GM19023 (cell line): ENCODE results near the gene TBC1D21.

ENCODE experiments used
- ATAC-seq: cut with Tn5 transposase; IDR thresholded peaks from one replicate; pipeline ENCODE4 v1.9.1; 2021; ENCODE audit warnings: mild to moderate bottlenecking, moderate library complexity; ENCODE audit not compliant: unreplicated experiment

The TBC1D21 gene

DNA sequence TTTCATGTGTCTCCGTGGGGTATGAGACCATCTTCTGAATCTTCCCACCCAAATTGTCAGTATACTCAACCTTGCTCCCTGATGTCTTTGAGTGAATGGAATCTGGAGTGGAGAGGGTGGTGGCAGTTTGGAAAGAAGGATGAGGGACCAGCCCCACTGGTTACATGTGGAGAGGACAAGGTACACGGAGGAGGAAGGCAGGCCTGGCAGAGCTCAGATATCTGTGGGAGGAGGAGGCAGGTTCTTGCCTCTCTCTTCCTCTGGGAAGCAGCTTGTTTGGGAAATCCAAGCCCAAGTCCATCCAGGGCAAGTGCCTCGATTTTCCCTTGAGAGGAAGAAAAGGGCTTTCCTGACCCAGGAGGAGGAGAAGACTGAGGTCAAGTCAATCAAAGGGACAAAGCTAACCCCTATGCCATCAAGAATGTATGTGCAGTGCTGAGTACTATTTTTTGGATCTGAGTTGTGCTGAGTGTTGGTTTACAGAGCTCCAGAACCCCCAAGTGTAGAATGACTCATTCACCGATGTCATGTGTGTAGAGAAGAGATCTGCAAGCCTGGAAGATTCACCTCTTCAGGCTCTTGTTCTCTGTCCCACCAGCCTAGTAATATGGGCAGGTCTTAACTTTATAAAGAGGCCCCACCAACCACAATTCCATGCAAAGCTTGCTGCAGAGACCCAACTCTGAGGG is 33.1 kb downstream of the TBC1D21 start:
- no peak for ATAC-seq

DNA sequence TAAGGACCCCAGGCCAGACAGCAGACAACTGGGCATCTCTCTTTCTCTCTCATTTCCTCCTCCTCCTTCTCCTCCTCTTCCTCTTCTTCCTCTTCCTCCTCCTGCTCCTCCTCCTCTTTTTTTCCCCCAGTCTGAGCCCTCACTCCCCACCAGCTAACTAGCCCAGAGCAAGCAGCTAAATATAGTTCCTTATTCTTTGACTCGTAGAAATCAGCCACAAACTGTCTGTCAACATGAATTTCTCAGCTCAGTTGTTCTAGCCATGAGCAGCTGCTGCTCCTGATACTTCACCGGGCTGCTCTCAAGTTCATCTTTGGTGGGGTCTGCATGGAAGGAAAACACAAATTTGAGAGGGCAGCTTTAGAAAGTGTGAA is 33.7 kb downstream of the TBC1D21 start:
- no peak for ATAC-seq

DNA sequence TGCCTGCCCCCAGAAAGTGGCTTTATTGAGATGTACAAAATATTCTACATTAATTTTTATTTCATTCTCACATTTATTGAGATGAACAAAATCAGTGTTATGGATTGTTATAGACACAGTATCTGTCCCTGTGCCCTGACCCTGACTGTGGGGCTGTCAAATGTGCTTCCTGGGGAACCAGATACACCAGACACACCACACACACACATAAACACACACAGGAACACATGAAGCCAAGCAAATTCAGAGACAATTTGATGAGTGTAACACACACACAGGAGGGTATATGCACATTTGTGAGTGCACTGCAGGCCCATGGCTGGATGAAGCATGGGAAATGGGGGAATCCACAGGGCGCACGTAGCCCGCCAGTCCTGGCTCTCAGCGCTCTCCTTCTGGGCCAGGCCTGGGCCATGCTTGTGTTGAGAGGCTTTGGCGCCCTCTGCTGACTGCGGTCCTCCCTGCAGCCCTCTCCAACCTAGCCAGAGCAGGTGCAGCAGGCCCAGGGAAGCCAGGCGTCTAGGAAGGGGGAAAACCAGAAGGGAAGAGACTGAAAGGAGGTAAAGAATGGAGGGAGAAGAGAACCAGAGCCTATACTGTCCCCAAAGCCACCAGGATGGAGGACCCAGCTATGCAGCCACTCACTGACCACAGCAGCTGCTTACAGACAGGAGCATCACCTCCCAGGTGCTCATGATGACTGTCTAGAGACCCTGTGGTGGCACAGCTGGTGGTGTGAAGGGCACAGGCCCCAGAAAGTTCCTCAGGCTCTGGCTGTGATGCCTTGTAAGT is 34.9 kb downstream of the TBC1D21 start:
- ATAC-seq = no peak

DNA sequence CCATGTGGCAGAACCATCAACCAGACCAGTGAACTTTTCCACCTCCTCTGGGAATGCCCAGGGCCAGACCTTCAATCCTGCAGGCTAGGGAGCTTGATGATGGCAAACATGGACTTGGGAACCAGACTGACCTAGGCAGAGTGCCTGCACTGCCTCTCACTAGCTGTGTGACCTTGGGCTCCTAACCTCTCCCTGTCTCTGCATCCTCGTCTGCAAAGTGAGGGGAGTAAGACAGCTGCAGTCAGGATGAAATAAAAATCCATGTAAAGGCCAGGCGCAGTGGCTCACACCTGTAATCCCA is 35.4 kb downstream of the TBC1D21 start:
- ATAC-seq = no peak

DNA sequence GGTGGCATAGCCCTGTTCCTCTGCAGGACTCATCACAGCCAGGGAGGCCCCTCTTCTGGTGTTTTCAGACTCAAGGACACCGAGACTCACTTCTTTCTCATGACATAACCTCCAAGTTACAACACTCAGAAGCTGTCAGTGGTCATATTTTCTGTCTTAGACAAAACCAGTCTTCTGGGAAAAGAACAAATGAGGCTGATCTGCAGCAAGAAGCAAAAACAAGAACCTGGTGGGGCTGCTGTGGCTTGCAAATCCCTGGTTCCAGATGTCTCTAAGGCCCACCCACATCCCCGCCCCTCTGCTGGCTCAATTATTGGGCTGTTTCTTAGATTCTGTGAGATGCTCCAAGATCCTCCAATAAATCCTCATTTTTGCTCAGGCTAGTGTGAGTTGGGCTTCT is 36.3 kb downstream of the TBC1D21 start:
- no peak for ATAC-seq

DNA sequence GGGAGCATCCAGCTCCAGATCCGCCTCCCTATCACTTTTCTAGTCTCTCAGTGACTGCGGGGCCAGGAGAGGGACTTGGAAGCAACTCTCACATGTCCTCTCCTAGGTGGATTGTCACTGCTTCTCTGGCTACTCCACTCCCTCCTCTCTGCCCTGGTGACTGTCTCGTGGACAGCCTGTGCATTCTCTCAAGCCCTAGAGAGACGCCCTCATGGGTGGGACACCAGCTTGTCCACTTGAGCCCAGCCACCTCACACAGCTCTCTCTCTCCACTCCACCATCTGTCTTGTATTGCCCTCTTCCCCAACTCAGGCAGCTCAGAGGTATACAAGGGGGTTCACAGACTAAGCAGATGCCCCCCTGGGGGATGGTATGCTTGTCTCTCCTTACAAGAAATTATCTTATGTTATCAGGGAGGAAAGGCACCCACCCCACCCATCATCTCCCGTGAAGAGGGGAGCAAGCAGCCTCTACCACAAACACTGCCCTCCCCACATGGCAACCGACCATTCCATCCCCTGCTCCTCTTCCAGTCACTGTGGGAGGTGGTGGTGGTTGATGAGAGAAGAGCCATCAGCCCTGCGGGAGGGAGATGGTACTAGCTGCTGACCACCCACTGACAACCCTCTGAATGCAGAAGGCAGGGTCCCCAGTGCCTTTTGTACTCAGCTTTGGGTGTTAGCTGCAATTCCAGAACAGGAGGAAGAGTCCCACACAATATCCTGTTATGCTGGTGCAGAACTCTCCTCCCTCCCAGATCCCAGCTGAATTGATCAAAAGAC is 37.3 kb downstream of the TBC1D21 start:
- ATAC-seq = no peak

DNA sequence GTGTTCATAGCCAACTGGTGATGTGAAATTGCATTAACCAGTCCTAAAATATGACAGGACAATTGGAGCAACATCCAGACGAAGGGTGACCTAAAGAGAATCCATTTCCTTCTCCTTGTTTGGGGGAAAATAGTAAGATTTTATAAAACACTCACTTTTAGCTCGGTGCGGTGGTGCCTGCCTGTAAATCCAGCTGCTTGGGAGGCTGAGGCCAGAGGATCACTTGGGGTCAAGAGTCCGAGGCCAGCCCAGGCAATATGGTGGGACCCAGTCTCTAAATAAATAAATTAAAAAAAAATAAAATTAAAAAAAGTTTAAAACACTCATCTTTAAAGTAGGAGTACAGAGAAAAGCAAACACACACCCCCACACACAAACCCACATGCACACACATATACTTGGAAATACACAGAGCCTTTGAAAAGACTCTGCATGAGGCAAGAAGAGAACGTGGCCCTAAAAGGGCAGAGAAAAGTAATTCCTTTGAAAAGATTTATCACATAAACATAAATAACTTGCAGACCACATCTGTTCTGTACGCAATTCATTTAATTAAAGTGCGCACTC is 38.7 kb downstream of the TBC1D21 start:
- no peak for ATAC-seq

DNA sequence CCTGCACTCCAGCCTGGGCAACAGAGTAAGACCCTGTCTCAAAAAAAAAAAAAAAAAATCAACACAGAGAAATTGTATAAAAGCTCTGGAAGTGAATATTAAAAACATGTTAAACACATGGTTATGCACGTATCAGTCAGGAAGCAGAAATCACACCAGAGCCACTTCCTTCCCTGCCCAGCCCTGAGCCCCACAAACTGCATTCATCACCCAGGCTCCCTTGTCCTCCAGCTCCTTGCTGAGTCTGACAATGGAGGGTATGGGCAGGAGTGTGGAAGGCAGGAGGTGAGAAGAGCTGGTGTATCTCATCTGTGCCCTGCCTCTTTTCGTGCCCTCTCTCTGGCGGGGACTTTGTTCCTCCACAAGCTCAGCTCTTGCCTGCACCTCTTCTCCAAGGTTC is 40.8 kb downstream of the TBC1D21 start:
- ATAC-seq = no peak

DNA sequence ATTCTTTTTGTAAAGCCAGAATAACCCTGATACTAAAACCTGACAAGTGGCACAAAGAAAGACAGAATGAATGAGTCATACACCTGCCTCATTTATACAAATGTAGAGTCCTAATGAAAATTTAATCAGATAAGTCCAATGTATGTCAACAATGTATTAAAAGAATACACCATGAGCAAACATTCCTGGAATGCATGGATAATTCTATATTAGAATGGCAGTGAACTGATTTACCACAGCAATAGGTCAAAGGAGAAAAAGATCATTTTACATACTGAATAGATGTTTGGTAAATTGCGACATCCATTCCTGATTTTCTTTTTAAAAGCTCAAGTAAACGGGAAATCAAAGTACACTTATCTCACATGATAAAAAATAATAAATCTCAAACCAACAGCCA is 41.7 kb downstream of the TBC1D21 start:
- ATAC-seq = no peak

DNA sequence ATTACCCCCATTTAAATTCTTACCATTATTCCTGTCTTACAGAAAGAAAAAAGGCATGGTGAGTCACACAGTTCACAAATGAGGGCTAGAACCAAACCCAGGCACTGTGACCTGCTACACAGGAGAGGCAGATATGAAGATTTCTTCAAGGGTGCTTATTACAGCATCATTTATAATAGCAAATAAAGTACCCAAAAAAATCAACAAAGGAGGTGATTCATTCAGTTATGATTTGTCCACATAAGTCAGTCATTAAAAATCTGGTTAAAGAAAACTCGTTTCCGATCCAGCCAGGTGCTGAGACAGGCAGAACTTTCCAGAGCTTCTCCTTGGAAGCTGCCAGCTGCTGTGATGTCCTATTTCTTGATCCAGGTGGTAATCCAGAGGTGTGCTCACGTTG is 45.4 kb downstream of the TBC1D21 start:
- no peak for ATAC-seq

DNA sequence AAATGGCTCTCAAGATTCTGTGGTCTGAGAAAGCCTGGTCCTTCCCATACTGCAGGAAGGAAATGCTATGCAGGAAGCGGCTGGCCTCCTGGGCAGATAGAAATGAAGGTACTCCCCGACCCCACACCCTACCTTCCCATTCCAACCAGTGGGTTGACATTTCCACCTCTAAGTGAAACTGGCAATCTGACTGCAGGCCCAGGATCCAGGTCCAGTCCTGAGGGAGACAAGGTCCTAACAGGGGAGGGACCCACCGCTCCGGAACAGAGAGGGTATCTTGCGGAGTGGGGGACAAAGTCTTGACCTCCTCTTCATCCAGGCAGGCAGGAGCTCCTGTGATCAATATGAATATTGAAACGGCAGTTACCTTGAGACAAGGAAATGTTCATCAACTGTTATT is 46.3 kb downstream of the TBC1D21 start:
- ATAC-seq = no peak

DNA sequence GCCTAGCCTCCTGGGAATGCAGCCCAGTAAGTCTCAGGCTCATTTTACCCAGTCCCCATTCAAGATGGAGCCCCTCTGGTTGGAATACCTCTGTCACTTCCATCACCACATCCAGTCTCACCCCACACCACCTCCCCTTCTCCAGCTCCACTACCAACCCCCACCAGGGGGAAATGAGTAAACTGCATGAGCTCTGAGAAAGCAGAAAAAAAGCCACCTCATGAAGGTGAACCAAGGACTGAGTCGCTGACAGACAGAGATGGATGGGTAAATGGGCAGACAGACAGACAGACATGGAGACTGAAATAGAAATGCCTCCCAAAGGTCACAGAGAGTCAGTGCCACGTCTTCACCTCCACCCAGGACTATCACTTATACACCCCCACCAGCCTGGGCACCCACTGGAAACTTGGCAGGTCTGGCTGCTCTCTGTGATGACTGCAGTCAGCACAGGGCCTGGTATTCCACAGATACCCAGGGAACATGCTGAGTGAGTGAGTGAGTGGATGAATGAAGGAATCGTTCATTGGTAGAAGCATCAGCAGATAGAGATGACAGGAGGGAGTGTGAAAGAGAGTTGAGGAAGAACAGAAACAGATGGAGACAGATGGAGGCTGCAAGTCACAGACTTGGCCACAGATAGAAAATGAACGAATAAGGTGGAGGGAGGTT is 48.0 kb downstream of the TBC1D21 start:
- ATAC-seq = no peak

DNA sequence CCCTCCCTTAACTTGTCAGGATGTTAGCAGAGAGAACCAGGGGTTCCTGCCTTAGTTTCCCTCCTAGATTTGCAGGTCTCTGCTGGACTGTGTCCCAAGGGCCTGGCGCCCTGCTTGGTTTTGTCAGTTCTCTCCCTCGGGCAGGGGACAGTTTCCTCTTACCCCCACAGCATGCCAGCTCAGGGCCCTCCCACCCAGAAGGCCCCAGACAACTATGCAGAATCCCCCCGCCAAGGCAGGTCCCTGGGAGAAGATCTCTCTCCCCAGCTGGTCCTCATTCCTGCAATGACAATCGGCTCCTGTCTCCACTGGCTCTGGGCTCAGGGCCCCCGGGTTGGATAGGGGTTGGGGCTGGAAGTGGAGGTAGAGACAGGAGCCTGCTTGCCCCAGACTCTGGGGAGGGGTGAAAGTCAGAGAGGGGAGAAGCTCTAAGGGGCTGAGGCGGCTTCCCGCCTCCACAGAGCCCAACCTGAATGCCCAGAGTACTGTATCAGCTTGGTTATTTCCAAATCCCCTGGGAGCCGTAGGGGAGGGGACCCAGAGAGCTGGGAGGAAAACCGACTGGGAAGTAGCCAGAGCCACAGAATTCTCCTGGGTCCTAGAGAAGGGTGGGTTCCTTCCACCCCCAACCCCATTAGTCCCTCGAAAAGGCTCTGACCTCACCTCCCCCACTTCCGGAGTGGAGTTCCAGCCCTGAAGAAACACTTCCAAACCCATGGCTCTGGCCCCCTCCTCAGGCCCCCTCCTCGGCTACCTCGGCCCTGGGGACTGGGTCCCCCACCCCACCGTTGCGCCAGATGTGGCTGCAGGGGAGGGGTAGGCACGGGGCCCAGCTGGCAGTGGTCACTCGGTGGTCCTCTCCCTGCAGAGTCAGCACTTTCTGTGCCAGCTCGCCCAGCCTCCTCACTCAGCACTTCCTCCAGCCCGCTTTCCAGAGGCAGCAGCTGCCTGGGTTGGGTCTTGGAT is 49.1 kb downstream of the TBC1D21 start:
- no peak for ATAC-seq

DNA sequence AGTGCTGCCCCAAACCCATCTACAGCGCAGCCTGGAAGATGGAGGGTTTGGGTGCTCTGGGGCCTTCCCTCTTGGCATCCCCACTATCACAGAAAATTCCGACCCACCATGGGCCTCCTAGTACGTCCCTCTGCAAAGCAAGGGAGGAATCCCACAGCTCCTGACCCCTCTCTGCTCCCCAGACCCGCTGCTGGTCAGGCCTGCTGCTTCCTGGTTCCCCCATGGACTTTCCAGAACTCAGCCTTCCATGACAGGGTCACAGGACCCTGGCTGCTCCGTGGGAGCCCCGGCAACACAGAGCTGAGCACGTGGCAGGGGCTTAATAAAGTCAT is 49.8 kb downstream of the TBC1D21 start:
- no peak for ATAC-seq

DNA sequence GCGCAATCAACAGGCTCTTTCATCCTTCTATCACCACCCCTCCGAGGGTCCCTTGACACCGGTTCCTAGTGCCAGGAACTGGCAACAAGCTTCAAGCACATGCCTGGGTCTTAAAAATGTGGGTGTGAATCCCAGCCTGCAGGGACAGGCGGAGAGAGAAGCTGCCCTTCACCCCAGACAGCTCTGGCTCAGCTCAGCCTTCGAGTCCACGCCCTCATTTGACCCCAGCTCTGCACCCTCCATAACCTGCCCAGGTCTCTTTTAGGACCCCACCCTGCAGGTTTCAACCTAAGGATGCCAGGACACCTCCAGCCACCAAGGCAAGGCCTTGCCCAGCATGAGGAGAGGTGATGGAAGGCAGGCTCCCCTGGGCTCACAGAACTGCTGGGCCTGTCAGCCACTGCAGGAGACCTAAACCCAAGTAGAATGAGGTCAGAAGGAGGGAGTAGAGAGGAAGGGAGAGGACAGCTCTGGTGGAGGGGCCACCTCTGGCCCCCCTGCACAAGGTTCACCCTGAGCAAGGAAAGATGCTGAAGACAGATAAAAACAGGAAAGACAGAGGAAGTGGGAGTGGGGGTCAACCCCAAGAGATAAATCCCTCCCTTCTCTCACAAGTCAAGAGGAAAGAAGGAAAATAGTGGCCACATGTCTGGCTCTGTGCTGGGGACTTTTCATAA is 50.3 kb downstream of the TBC1D21 start:
- ATAC-seq = no peak

DNA sequence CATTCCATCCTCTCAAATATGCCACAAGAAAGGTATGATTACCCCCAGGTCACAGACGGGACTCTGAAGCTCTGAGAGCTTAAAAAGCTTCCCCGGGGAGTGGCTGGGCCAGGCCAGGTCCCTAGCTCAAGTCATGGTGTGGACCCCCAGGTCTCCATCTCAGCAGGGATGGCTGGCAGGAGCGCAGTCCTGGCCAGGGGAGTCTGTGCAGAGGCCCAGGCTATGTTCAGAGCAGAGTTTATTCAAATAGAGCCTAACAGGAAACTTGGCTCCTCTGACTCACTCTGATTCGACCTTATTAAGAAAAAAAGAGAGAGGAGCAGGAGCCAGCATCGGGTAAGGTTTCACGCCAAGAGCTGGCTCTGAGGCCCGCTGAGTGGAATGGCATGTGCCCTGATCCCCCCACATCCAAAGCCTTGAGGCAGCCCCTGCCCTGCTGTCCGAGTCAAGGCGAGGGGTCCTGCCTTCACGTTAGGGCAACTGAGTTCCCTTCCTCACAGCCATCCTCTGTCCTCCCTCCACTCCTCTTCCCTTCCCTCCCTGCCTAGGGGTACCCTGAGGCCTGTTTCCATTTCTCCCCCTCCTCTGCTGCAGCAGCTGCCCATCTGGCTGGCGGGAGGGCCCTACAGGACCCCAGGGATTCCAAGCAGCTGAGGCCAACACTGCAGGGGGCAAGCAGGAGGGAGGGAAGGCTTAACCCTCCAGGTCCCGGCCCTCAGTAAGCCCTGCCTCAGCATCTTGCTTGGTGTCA is 51.0 kb downstream of the TBC1D21 start:
- ATAC-seq = no peak

DNA sequence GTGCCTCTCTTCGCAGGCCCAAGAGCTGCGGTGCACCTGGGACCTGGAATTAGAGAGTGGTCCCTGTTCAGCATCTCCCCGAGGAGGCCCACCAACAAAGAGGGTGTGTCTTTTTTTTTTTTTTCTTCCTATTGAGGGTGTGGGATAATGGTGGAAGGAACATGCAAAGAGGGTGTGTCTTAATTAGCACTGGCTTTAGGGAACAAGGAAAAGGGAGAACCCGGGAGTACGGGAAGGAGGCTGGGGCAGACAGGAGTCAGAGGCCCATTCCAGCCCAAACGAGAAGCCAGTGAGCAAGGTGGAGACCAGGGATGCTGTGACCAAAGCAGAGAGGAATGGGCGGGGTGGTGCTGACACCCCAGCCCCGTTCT is 52.5 kb downstream of the TBC1D21 start:
- ATAC-seq = no peak

DNA sequence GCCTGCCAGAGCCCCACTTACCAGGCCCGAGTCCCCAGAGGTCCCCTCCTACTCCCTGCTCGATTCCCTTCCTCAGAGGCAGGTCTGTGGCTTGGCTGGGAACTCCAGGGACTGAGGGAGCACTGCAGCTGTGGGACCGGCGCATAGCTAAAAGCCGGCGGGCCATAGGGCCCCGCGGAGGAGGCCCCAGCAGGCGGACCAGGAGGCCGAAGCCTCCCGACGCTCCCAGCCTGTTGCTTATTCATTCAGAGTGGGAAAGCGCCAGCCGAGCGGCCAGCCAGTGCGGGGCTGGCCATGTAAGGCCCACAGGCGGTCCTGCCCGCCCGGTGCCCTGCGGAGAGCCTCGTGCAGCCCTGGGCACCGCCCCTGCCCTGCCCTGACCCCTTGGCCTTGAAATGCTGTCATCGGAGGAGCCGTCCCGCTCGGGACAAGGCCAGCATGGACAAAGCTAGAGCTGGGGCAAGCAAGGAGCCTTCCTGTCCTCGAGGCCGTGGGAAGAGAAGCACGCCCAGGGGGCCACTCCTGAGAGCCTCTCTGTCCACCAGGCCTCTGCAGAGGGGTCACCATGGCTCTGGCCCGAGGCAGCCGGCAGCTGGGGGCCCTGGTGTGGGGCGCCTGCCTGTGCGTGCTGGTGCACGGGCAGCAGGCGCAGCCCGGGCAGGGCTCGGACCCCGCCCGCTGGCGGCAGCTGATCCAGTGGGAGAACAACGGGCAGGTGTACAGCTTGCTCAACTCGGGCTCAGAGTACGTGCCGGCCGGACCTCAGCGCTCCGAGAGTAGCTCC is 53.0 kb downstream of the TBC1D21 start, which contains the start of gene LOXL1:
TSS of gene LOXL1 (plus strand) at position 244 of the 784 bp plus-strand sequence. CDS start at position 566, 322 bp downstream.
- no peak for ATAC-seq
